HepG2 (cell line): Measurements from ENCODE around the gene CAMSAP3. TPM values are rescaled to one million over a fixed set of nuclear protein-coding genes. Genes with fewer than 3 reads are reported as not detected.
A peak's percentile ranks its signal among the peaks of the same experiment; 100 is the strongest.

ENCODE experiments used
- ATAC-seq: fragments of 200-7000 bp; cut with Tn5 transposase; 3 replicates; pipeline ENCODE4 v1.9.1; 2020; ENCODE audit warnings: mild to moderate bottlenecking, moderate library complexity
- BruUV-seq: library from RNA; stranded (reverse); fragments of 400-500 nt; replicated peaks from 2 replicates; lab custom pipeline; 2021; lab: Mats Ljungman, UMichigan
- CTCF ChIA-PET: fragments of 300-600 bp; formaldehyde crosslinking; extraction: SDS; loops from one replicate; lab custom pipeline; 2021; ENCODE audit warnings: low total read pairs, inconsistent platforms, low intra/inter-chr PET ratio; lab: Yijun Ruan, JAX
- POLR2A ChIA-PET: fragments of 350-600 bp; sonication (Branson Sonifier 250); formaldehyde crosslinking; loops from one replicate; lab custom pipeline; 2020; ENCODE audit warnings: antibody characterized with exemption, inconsistent platforms; lab: Yijun Ruan, JAX
- DNase-seq: peaks from one replicate; pipeline ENCODE4 v3.0.0-alpha.2; 2015; ENCODE audit warnings: low spot score
- FAIRE-seq: peaks from 3 replicates; lab custom pipeline; 2011; peaks lifted over from hg19 to GRCh38; lab: Jason Lieb, UNC
- H2AFZ ChIP-seq: one replicate; pipeline ENCODE4 v1.6.1; 2011; ENCODE audit warnings: low read length, inconsistent platforms
- H3K27ac ChIP-seq: fragments of 300-600 bp; 3 replicates; pipeline ENCODE4 v1.8.0; 2011; ENCODE audit warnings: mixed run types, mild to moderate bottlenecking, mixed read lengths, low read length, inconsistent platforms; ENCODE audit not compliant: insufficient read depth; ENCODE audit errors: extremely low read length
- H3K27me3 ChIP-seq, 2 experiments: fragments of 200-600 bp in 1 of 2; 2 replicates in 1 of 2; 3 replicates in 1 of 2; pipeline versions ENCODE4 v1.6.0 to v1.8.0; 2011; ENCODE audit warnings: low read length in 2 of 2, mild to moderate bottlenecking in 2 of 2, moderate library complexity in 2 of 2, inconsistent platforms in 1 of 2; ENCODE audit not compliant: insufficient read depth in 2 of 2, control insufficient read depth in 1 of 2
- H3K36me3 ChIP-seq, 2 experiments: fragments of 200-600 bp in 1 of 2; replicated peaks in 1 of 2; 2 replicates in 1 of 2; 3 replicates in 1 of 2; pipeline versions ENCODE4 v1.5.1 to v1.8.0; 2011; ENCODE audit warnings: low read length in 2 of 2, inconsistent platforms in 1 of 2; ENCODE audit not compliant: insufficient read depth in 2 of 2, control insufficient read depth in 1 of 2
- H3K4me1 ChIP-seq: 2 replicates; pipeline ENCODE4 v1.5.1; 2012; ENCODE audit warnings: low read length, inconsistent platforms; ENCODE audit not compliant: insufficient read depth
- H3K4me2 ChIP-seq: 2 replicates; pipeline ENCODE4 v1.6.0; 2011; ENCODE audit warnings: low read depth, low read length, inconsistent platforms
- H3K4me3 ChIP-seq, 3 experiments: fragments of 200-600 bp in 1 of 3; sonication (generic), shearing (Covaris generic) in 1 of 3; replicated peaks in 1 of 3; 2 replicates each; pipeline ENCODE4 v1.5.1; 2011 to 2016; ENCODE audit warnings: low read length in 3 of 3, inconsistent platforms in 2 of 3, low read depth in 2 of 3, mild to moderate bottlenecking in 2 of 3, control low read depth in 1 of 3, mixed read lengths in 1 of 3; ENCODE audit not compliant: insufficient read depth in 1 of 3
- H3K79me2 ChIP-seq: one replicate; pipeline ENCODE4 v1.6.1; 2011; ENCODE audit warnings: low read length, inconsistent platforms; ENCODE audit not compliant: insufficient read depth
- H3K9ac ChIP-seq: 2 replicates; pipeline ENCODE4 v1.6.0; 2011; ENCODE audit warnings: mild to moderate bottlenecking, low read depth, low read length, inconsistent platforms; ENCODE audit not compliant: insufficient read depth
- H3K9me3 ChIP-seq: 2 replicates; pipeline ENCODE4 v1.5.1; 2012; ENCODE audit warnings: mild to moderate bottlenecking, low read length
- H4K20me1 ChIP-seq: 2 replicates; pipeline ENCODE4 v1.6.0; 2011; ENCODE audit warnings: inconsistent platforms, mild to moderate bottlenecking, low read length, moderate library complexity; ENCODE audit not compliant: insufficient read depth
- ARID3A ChIP-seq: IDR thresholded peaks from 2 replicates; pipeline ENCODE4 v1.6.1; 2012; ENCODE audit warnings: low read depth, low read length, improper control_type of control experiment
- BCL3 ChIP-seq: sonication (generic); formaldehyde crosslinking; IDR thresholded peaks from 2 replicates; pipeline ENCODE4 v1.5.1; 2020; ENCODE audit warnings: mild to moderate bottlenecking, missing genetic modification reagents, moderate library complexity
- CBX5 ChIP-seq: sonication (generic); formaldehyde crosslinking; IDR thresholded peaks from 2 replicates; pipeline ENCODE4 v1.4.0; 2020; ENCODE audit warnings: missing genetic modification reagents, borderline replicate concordance
- HMG20A ChIP-seq: IDR thresholded peaks from 2 replicates; pipeline ENCODE4 v1.6.1; 2016; ENCODE audit warnings: borderline replicate concordance
- KMT2A ChIP-seq: sonication (generic); formaldehyde crosslinking; IDR thresholded peaks from 2 replicates; pipeline ENCODE4 v1.4.0; 2020; ENCODE audit warnings: missing genetic modification reagents
- MED1 ChIP-seq: sonication (generic); formaldehyde crosslinking; IDR thresholded peaks from 2 replicates; pipeline ENCODE4 v1.4.0; 2020; ENCODE audit warnings: missing genetic modification reagents
- MTF1 ChIP-seq: sonication (generic); formaldehyde crosslinking; IDR thresholded peaks from 2 replicates; pipeline ENCODE4 v1.5.0; 2020; ENCODE audit warnings: missing genetic modification reagents
- NFKB2 ChIP-seq: sonication (generic); formaldehyde crosslinking; IDR thresholded peaks from 2 replicates; pipeline ENCODE4 v1.4.0; 2020; ENCODE audit warnings: missing genetic modification reagents, borderline replicate concordance
- ONECUT2 ChIP-seq: sonication (generic); formaldehyde crosslinking; IDR thresholded peaks from 2 replicates; pipeline ENCODE4 v1.4.0; 2020; ENCODE audit warnings: missing genetic modification reagents
- SMAD9 ChIP-seq: sonication (generic); formaldehyde crosslinking; IDR thresholded peaks from 2 replicates; pipeline ENCODE4 v1.5.1; 2020; ENCODE audit warnings: mild to moderate bottlenecking, missing genetic modification reagents
- SOX13 ChIP-seq, 3 experiments: fragments of 450-650 bp in 1 of 3; sonication (generic) in 1 of 3; formaldehyde crosslinking in 1 of 3; IDR thresholded peaks in 2 of 3; conservative IDR thresholded peaks in 1 of 3; 2 replicates each; pipeline versions ENCODE4 v1.5.0 to v1.6.1; 2016 to 2020; ENCODE audit warnings: antibody characterized with exemption in 1 of 3, mild to moderate bottlenecking in 1 of 3, missing compliant biosample characterization in 1 of 3, missing genetic modification reagents in 1 of 3, moderate library complexity in 1 of 3
- SYNCRIP ChIP-seq: fragments of 200-400 bp; formaldehyde crosslinking; IDR thresholded peaks from 2 replicates; pipeline ENCODE4 v1.6.1; 2018; ENCODE audit warnings: mild to moderate bottlenecking, low read depth, low read length; ENCODE audit not compliant: insufficient read depth
- TBX2 ChIP-seq: sonication (generic); formaldehyde crosslinking; IDR thresholded peaks from 2 replicates; pipeline ENCODE4 v1.5.0; 2020; ENCODE audit warnings: missing genetic modification reagents, mild to moderate bottlenecking, borderline replicate concordance
- ZFP41 ChIP-seq: sonication (generic); formaldehyde crosslinking; IDR thresholded peaks from 2 replicates; pipeline ENCODE4 v1.4.0; 2020; ENCODE audit warnings: mild to moderate bottlenecking, missing genetic modification reagents, borderline replicate concordance
- ZNF235 ChIP-seq: sonication (generic); formaldehyde crosslinking; IDR thresholded peaks from 2 replicates; pipeline ENCODE4 v1.8.1; 2023; ENCODE audit warnings: mild to moderate bottlenecking, missing genetic modification reagents, borderline replicate concordance
- ZNF317 ChIP-seq: sonication (generic); formaldehyde crosslinking; IDR thresholded peaks from 2 replicates; pipeline ENCODE4 v1.5.0; 2020; ENCODE audit warnings: mild to moderate bottlenecking, missing genetic modification reagents
- ZNF460 ChIP-seq: sonication (generic); formaldehyde crosslinking; IDR thresholded peaks from 2 replicates; pipeline ENCODE4 v1.5.1; 2020; ENCODE audit warnings: missing genetic modification reagents, mild to moderate bottlenecking, borderline replicate concordance
- ZNF503 ChIP-seq: sonication (generic); formaldehyde crosslinking; IDR thresholded peaks from 2 replicates; pipeline ENCODE4 v1.4.0; 2020; ENCODE audit warnings: missing genetic modification reagents
- ZNF672 ChIP-seq: sonication (generic); formaldehyde crosslinking; IDR thresholded peaks from 2 replicates; pipeline ENCODE4 v1.8.1; 2022; ENCODE audit warnings: missing genetic modification reagents
- ZNF891 ChIP-seq: sonication (generic); formaldehyde crosslinking; IDR thresholded peaks from 2 replicates; pipeline ENCODE4 v1.5.0; 2020; ENCODE audit warnings: mild to moderate bottlenecking, missing genetic modification reagents
- WGBS: methylation state at CpG from one replicate; pipeline ENCODE4 v1.1.6; 2017; ENCODE audit warnings: low lambda C conversion rate; 5-methylcytosine and 5-hydroxymethylcytosine counted together
- in situ Hi-C: cut with HindIII; loops from 2 replicates; pipeline ENCODE4 v1.10.0; 2017; ENCODE audit warnings: low pct_unique_long_range_greater_than_20kb; ENCODE audit not compliant: extremely low pct_ligation_motif_present
- intact Hi-C: fragments of 100-400 bp; cut with micrococcal nuclease; formaldehyde crosslinking; loops from one replicate; pipeline ENCODE4 v1.10.0; 2022; ENCODE audit not compliant: unreplicated experiment
- polyA plus RNA-seq, 8 experiments: library from polyadenylated mRNA; depleted of rRNA in 3 of 8; stranded (reverse) in 7 of 8; unstranded in 1 of 8; fragments of >200 nt; fragmentation: Illumina TruSeq in 4 of 8; extraction: Trizol in 4 of 8; gene quantifications; 2 replicates each; pipeline versions ENCODE4 v1.2.1 to v1.2.3, GENCODE V29; 2011 to 2016; ENCODE audit warnings: low read depth in 4 of 8, missing spikeins in 1 of 8, mixed read lengths in 1 of 8; ENCODE audit not compliant: insufficient read depth in 1 of 8
- total RNA-seq, 5 experiments: library from RNA; depleted of rRNA; stranded (reverse); fragments of >200 nt; fragmentation: Illumina TruSeq; extraction: Trizol; gene quantifications; 2 replicates each; pipeline ENCODE4 v1.2.3, GENCODE V29; 2016; ENCODE audit warnings: low read depth in 1 of 5

The CAMSAP3 gene
- total and polyA plus RNA-seq, 2 of the 13 experiments (the other 11 are each of a cell fraction or from before 2014, with no cell fraction given), result 10.8 to 11.8 TPM

GRCh38 chr19:7562646-7563393 is 32.8 kb upstream of the CAMSAP3 start:
- ChIA-PET POLR2A (no interaction called here), CTCF (no interaction called here)
- DNase-seq (no peak), FAIRE-seq (no peak), ATAC-seq (no peak)
- Histone ChIP-seq H3K27ac (no peak overlapping the region), H3K79me2 (no peaks in the 10 kb centered on the region), H3K9me3 (no peaks in the 10 kb centered on the region), H3K4me3 (no peak overlapping the region), H4K20me1 (no peaks in the 10 kb centered on the region), H3K4me1 (no peaks in the 10 kb centered on the region), H3K9ac (no peak overlapping the region), H3K4me2 (no peak overlapping the region), H2AFZ (no peak overlapping the region), H3K36me3 (peaks cover 0 to 2% of the 10 kb centered on the region in 2 experiments; a peak in 2 of 5 replicates), H3K27me3 (no peaks in the 10 kb centered on the region)
- intact Hi-C loops, result no loop called here
- BruUV-seq, result no TSS peak
- 64% methylated on average over 12 of the region's 16 CpGs for WGBS
- in situ Hi-C loops, result loop anchor here (5.0 to 10.0 kb wide), 2 partner anchors 119 to 232 kb away; partner anchors contain the start of gene TRAPPC5
- TF ChIP-seq SOX13 (IDR thresholded peaks at IDR 0.05) (no peak), SOX13 (CRISPR knock-in tag; conservative IDR thresholded peaks at IDR 0.05 in 1 of 2, IDR thresholded peaks at IDR 0.05 in 1 of 2) (peak in 1 of 2 experiments; percentile 82; a peak in 2 of 4 replicates), NFKB2 (CRISPR knock-in tag) (peak; percentile 99), ZNF503 (peak; percentile 80), TBX2 (CRISPR knock-in tag) (peak; percentile 83), HMG20A (CRISPR knock-in tag) (peak; percentile 41; the same call in 1 of the 2 replicates), ZFP41 (CRISPR knock-in tag) (peak; percentile 89), ZNF672 (CRISPR knock-in tag) (no peak), MED1 (CRISPR knock-in tag) (peak; percentile 76), KMT2A (CRISPR knock-in tag) (peak; percentile 86), BCL3 (CRISPR knock-in tag) (peak; percentile 82), MTF1 (CRISPR knock-in tag) (peak; percentile 97), ZNF460 (CRISPR knock-in tag) (no peak), SMAD9 (no peak), SYNCRIP (no peak), ONECUT2 (CRISPR knock-in tag) (peak; percentile 82), CBX5 (peak; percentile 92), ZNF891 (peak; percentile 94; the same call in 1 of the 2 replicates), ZNF317 (CRISPR knock-in tag) (peak; percentile 90), ARID3A (no peak), ZNF235 (CRISPR knock-in tag) (peak; percentile 98)
